K562 (cell line): ENCODE measurements around the gene STX2. TPM values are rescaled to one million over a fixed set of nuclear protein-coding genes. Genes with fewer than 3 reads are reported as not detected.

ENCODE experiments used
- E4F1 ChIP-seq: fragments of 250-450 bp; sonication (Bioruptor Pico); IDR thresholded peaks from 2 replicates; pipeline ENCODE4 v1.5.0; 2021; ENCODE audit warnings: mild to moderate bottlenecking, borderline replicate concordance
- FOXM1 ChIP-seq, 2 experiments: fragments of 450-650 bp in 1 of 2; sonication (generic) in 1 of 2; formaldehyde crosslinking in 1 of 2; IDR thresholded peaks; 2 replicates each; pipeline versions ENCODE4 v1.6.1 to v1.9.0; 2017 to 2022; ENCODE audit warnings: low read depth in 2 of 2, mild to moderate bottlenecking in 2 of 2, missing genetic modification reagents in 1 of 2, moderate library complexity in 1 of 2
- FOXP4 ChIP-seq: sonication (generic); formaldehyde crosslinking; IDR thresholded peaks from 2 replicates; pipeline ENCODE4 v1.8.0; 2022; ENCODE audit warnings: mild to moderate bottlenecking, missing genetic modification reagents, borderline replicate concordance
- HDAC3 ChIP-seq: fragments of 450-650 bp; IDR thresholded peaks from 2 replicates; pipeline ENCODE4 v1.6.1; 2018; ENCODE audit warnings: borderline replicate concordance, mild to moderate bottlenecking, moderate library complexity; ENCODE audit not compliant: partially characterized antibody
- LEF1 ChIP-seq: fragments of 450-650 bp; IDR thresholded peaks from 2 replicates; pipeline ENCODE4 v1.6.1; 2016; ENCODE audit warnings: mild to moderate bottlenecking
- MCM7 ChIP-seq, 2 experiments: fragments of 450-650 bp; IDR thresholded peaks; 2 replicates each; pipeline ENCODE4 v1.6.1; 2016 to 2018
- MIER1 ChIP-seq: fragments of 450-650 bp; IDR thresholded peaks from 2 replicates; pipeline ENCODE4 v1.6.1; 2016; ENCODE audit warnings: antibody characterized with exemption, mild to moderate bottlenecking, low read depth
- NR2C2 ChIP-seq, 2 experiments: fragments of 200-800 bp in 1 of 2; sonication (Bioruptor generic) in 1 of 2; sonication (generic) in 1 of 2; formaldehyde crosslinking in 1 of 2; IDR thresholded peaks; 2 replicates each; pipeline versions ENCODE4 v1.6.1 to v1.8.0; 2016 to 2022; ENCODE audit warnings: mild to moderate bottlenecking in 1 of 2, missing compliant biosample characterization in 1 of 2, missing genetic modification characterization in 1 of 2, missing genetic modification reagents in 1 of 2
- SFPQ ChIP-seq: fragments of 200-400 bp; formaldehyde crosslinking; IDR thresholded peaks from 2 replicates; pipeline ENCODE4 v1.6.1; 2017; ENCODE audit warnings: mild to moderate bottlenecking, low read depth, low read length, moderate library complexity
- TFAP4 ChIP-seq: sonication (generic); formaldehyde crosslinking; IDR thresholded peaks from 2 replicates; pipeline ENCODE4 v1.8.0; 2022; ENCODE audit warnings: missing genetic modification reagents, mild to moderate bottlenecking, moderate library complexity, borderline replicate concordance
- THRA ChIP-seq: fragments of 450-650 bp; IDR thresholded peaks from 2 replicates; pipeline ENCODE4 v1.6.1; 2017; ENCODE audit warnings: mild to moderate bottlenecking, moderate library complexity
- ZNF324 ChIP-seq: fragments of 250-450 bp; sonication (Bioruptor Pico); IDR thresholded peaks from 2 replicates; pipeline ENCODE4 v1.4.0; 2020; ENCODE audit warnings: mild to moderate bottlenecking
- ZNF668 ChIP-seq: fragments of 250-450 bp; sonication (Bioruptor Pico); IDR thresholded peaks from 2 replicates; pipeline ENCODE4 v1.8.0; 2022; ENCODE audit warnings: mild to moderate bottlenecking, inconsistent platforms
- polyA plus RNA-seq, 8 experiments: library from polyadenylated mRNA; depleted of rRNA in 4 of 8; stranded (reverse) in 5 of 8; unstranded in 3 of 8; fragments of >200 nt; fragmentation: Nextera tagmentation in 2 of 8; fragmentation: Illumina TruSeq in 1 of 8; extraction: Ambion mirVana in 2 of 8; extraction: Trizol in 1 of 8; gene quantifications; 2 replicates each; pipeline versions ENCODE4 v1.2.1 to v1.2.3, GENCODE V29; 2011 to 2014; ENCODE audit warnings: inconsistent platforms in 1 of 8, missing spikeins in 1 of 8
- total RNA-seq, 7 experiments: library from RNA; depleted of rRNA in 6 of 7; stranded (reverse); fragments of >200 nt in 6 of 7; fragmentation: Illumina TruSeq in 2 of 7; extraction: Trizol in 2 of 7; gene quantifications; 2 replicates each; pipeline versions ENCODE4 v1.2.1 to v1.2.3, GENCODE V29; 2011 to 2021; ENCODE audit warnings: low replicate concordance in 1 of 7

Gene STX2
- total and polyA plus RNA-seq, 9 of the 15 experiments (the other 6 are each of a cell fraction or from before 2014, with no cell fraction given), result 22.2 to 54.6 (median 30.8) TPM

- TF ChIP-seq SFPQ, result no peak
- no peak for TF ChIP-seq FOXM1 (IDR thresholded peaks at IDR 0.05; ENCODE audit: low read depth)
- peak; percentile 80; the same call in 1 of the 2 replicates for TF ChIP-seq FOXM1 (CRISPR knock-in tag; IDR thresholded peaks at IDR 0.05; ENCODE audit: low read depth)
- peak; percentile 72 for TF ChIP-seq TFAP4
- no peak for TF ChIP-seq THRA
- TF ChIP-seq NR2C2 (CRISPR knock-in tag; IDR thresholded peaks at IDR 0.05), result 0 out of 2 replicates have a peak, but pooled peaks have one; percentile 32
- TF ChIP-seq NR2C2 (tag; IDR thresholded peaks at IDR 0.05), result peak; percentile 29; the same call in 1 of the 2 replicates
- TF ChIP-seq MIER1, result 0 out of 2 replicates have a peak, but pooled peaks have one; percentile 42
- peak; percentile 2 for TF ChIP-seq HDAC3
- no peak for TF ChIP-seq ZNF324 (CRISPR knock-in tag)
- peak; percentile 65; the same call in 1 of the 2 replicates for TF ChIP-seq FOXP4 (CRISPR knock-in tag)
- TF ChIP-seq LEF1, result no peak
- TF ChIP-seq MCM7 (IDR thresholded peaks at IDR 0.05), result no peak
- TF ChIP-seq E4F1 (CRISPR knock-in tag), result no peak
- no peak for TF ChIP-seq ZNF668 (CRISPR knock-in tag)
These were observed 32.5 kb upstream of the STX2 start, which contains the start of gene RAN (continued) for GRCh38 chr12:130871286-130872178.
